WERI-Rb-1 (cell line): Measurements from ENCODE around the gene GPR21.
A peak's percentile ranks its signal among the peaks of the same experiment; 100 is the strongest.

Experiments
- DNase-seq: peaks from one replicate; pipeline ENCODE4 v3.0.0-alpha.2; 2020
- H3K27ac ChIP-seq: fragments of 250-450 bp; sonication (Bioruptor Pico); 2 replicates; pipeline ENCODE4 v1.5.1; 2020; ENCODE audit warnings: mild to moderate bottlenecking, moderate library complexity
- H3K27me3 ChIP-seq: fragments of 250-450 bp; sonication (Bioruptor Pico); 2 replicates; pipeline ENCODE4 v1.5.1; 2021; ENCODE audit warnings: mild to moderate bottlenecking, low read depth, moderate library complexity; ENCODE audit not compliant: insufficient read depth, severe bottlenecking
- H3K36me3 ChIP-seq: fragments of 250-450 bp; sonication (Bioruptor Pico); 2 replicates; pipeline ENCODE4 v1.5.1; 2020; ENCODE audit warnings: mild to moderate bottlenecking, moderate library complexity
- H3K4me3 ChIP-seq: 2 replicates; pipeline ENCODE4 v1.5.1; 2011; ENCODE audit warnings: low read depth, mild to moderate bottlenecking, control low read depth, low read length
- H3K9me3 ChIP-seq: fragments of 250-450 bp; sonication (Bioruptor Pico); 2 replicates; pipeline ENCODE4 v1.5.1; 2021; ENCODE audit warnings: mild to moderate bottlenecking, moderate library complexity; ENCODE audit not compliant: severe bottlenecking
- TF ChIP-seq, protein P1 (sequence below): IDR thresholded peaks from 2 replicates; pipeline ENCODE4 v1.5.1; 2011; ENCODE audit warnings: low read depth, mild to moderate bottlenecking, control low read depth, inconsistent platforms, low read length

Gene GPR21, protein sequence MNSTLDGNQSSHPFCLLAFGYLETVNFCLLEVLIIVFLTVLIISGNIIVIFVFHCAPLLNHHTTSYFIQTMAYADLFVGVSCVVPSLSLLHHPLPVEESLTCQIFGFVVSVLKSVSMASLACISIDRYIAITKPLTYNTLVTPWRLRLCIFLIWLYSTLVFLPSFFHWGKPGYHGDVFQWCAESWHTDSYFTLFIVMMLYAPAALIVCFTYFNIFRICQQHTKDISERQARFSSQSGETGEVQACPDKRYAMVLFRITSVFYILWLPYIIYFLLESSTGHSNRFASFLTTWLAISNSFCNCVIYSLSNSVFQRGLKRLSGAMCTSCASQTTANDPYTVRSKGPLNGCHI

DNA sequence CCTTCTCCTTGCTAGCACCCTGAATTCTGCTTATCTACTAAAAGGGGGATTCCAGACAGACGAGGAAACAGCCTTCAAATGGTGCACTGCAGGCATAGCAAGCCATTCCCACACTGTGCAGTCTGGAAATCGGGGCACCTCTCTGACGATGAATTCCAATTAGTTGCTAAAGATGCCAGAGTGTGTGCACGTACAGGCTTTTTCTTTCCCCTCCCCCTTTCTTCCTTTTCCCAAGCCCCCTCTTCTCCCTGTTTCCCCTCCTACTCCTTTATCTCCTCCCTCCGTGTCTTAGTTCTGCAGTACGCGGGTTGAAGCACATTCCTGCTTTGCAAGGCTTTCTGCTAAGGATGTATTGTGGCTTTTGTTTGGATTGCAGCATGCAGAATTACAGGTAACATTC lies at the start of gene GPR21:
Gene GPR21 (plus strand): TSS at position 316 of the 400 bp plus-strand sequence. CDS start 900 bp downstream, outside the sequence.
- H3K27ac ChIP-seq, result no peak within 1 kb of the TSS
- DNase-seq, result no peak
- TF ChIP-seq, protein P1, sequence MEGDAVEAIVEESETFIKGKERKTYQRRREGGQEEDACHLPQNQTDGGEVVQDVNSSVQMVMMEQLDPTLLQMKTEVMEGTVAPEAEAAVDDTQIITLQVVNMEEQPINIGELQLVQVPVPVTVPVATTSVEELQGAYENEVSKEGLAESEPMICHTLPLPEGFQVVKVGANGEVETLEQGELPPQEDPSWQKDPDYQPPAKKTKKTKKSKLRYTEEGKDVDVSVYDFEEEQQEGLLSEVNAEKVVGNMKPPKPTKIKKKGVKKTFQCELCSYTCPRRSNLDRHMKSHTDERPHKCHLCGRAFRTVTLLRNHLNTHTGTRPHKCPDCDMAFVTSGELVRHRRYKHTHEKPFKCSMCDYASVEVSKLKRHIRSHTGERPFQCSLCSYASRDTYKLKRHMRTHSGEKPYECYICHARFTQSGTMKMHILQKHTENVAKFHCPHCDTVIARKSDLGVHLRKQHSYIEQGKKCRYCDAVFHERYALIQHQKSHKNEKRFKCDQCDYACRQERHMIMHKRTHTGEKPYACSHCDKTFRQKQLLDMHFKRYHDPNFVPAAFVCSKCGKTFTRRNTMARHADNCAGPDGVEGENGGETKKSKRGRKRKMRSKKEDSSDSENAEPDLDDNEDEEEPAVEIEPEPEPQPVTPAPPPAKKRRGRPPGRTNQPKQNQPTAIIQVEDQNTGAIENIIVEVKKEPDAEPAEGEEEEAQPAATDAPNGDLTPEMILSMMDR, result no peak
- no peak within 1 kb of the TSS for H3K4me3 ChIP-seq
- H3K9me3 ChIP-seq, result no peaks in the 10 kb centered on the region
- H3K36me3 ChIP-seq, result peaks cover 6% of the 10 kb centered on the region
- H3K27me3 ChIP-seq, result no peaks in the 10 kb centered on the region

- Histone ChIP-seq H3K9me3 (no peaks in the 10 kb centered on the region), H3K36me3 (peaks cover 56% of the 10 kb centered on the region), H3K27me3 (no peaks in the 10 kb centered on the region), H3K4me3 (no peak overlapping the region), H3K27ac (no peak overlapping the region)
- TF ChIP-seq, protein P1, result no peak
- no peak for DNase-seq
Measured at GRCh38 chr9:122986010-122986409, 47.5 kb upstream of the GPR21 start.

- H3K4me3 ChIP-seq, result no peak overlapping the region
- H3K27ac ChIP-seq, result no peak overlapping the region
- TF ChIP-seq, protein P1, result no peak
- H3K9me3 ChIP-seq, result no peaks in the 10 kb centered on the region
- H3K27me3 ChIP-seq, result no peaks in the 10 kb centered on the region
- peaks cover 69% of the 10 kb centered on the region for H3K36me3 ChIP-seq
- no peak for DNase-seq
Measured at GRCh38 chr9:122988141-122988540, 45.3 kb upstream of the GPR21 start.

GRCh38 chr9:122988920-122989621 lies 44.4 kb upstream of the GPR21 start:
- no peaks in the 10 kb centered on the region for H3K9me3 ChIP-seq
- DNase-seq, result no peak
- H3K36me3 ChIP-seq, result peaks cover 69% of the 10 kb centered on the region
- no peaks in the 10 kb centered on the region for H3K27me3 ChIP-seq
- TF ChIP-seq, protein P1, result no peak
- no peak overlapping the region for H3K27ac ChIP-seq
- H3K4me3 ChIP-seq, result no peak overlapping the region

- TF ChIP-seq, protein P1, result peak; percentile 45
- no peak for DNase-seq
- no peak overlapping the region for H3K27ac ChIP-seq
- H3K36me3 ChIP-seq, result peaks cover 61% of the 10 kb centered on the region
- H3K4me3 ChIP-seq, result no peak overlapping the region
- H3K9me3 ChIP-seq, result no peaks in the 10 kb centered on the region
- no peaks in the 10 kb centered on the region for H3K27me3 ChIP-seq
Measured at GRCh38 chr9:122991370-122991830, 42.1 kb upstream of the GPR21 start.
